Stimulated activated CD4-positive, alpha-beta T cell treated with anti-CD3 and anti-CD28 coated beads, Interleukin-4, amount 100 ng/mL, for 4 hours (primary cell): Measurements from ENCODE around the gene CYYR1.
"Not testable (repeated sequence)": the region's sequence is repeated elsewhere in the genome, so short reads cannot be mapped to it uniquely, and the experiment has no call there.

Experiments used
- DNase-seq, 2 experiments: peaks; one replicate each; pipeline ENCODE4 v3.0.0-alpha.2; 2020

Gene CYYR1

GRCh38 chr21:26487981-26488480 is 85.1 kb downstream of the CYYR1 start:
- DNase-seq, result no peak

DNA sequence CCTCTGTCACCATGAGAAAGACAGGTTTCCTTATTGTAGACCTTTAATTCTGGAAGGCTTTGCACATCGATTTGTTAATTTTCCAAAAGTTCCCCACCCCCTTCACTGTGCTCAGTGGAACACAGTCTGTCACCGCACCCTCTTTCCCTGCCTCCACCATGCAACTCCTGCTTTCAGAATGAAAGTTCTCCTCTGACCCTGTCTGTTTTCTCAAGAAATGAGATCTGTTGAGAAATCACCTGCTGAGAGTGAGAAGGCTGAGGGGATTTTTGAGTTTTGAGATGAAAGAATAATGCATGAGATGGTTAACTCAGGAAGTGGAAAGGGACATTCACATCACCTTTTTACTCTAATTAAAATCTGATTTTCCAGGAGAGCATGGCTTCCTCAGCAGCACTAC is 99.6 kb downstream of the CYYR1 start:
- DNase-seq, result no peak

- DNase-seq, result no peak
These were observed 102.0 kb downstream of the CYYR1 start for GRCh38 chr21:26471099-26471471.

GRCh38 chr21:26470351-26471098 is 102.6 kb downstream of the CYYR1 start:
- DNase-seq, result no peak

GRCh38 chr21:26469789-26470188 is 103.3 kb downstream of the CYYR1 start:
- no peak for DNase-seq

DNA sequence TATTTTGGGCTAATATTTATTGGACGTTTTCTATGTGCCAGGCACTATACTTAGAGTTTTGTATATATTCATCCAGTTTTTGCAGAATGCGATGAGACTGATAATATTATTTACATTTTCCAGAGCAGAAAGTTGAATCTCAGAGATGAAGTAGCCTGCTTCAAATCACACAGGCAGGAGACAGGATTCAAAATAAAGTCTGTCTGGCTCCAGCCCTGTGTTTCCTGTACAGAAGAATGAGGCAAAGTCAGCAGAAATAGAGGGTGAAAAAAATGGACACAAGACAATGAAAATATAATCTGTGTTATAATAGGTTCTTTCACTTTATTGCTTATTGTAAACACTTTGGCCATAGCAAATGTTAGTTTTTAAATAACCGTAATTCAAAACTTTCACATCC is 107.2 kb downstream of the CYYR1 start:
- DNase-seq, result no peak

DNA sequence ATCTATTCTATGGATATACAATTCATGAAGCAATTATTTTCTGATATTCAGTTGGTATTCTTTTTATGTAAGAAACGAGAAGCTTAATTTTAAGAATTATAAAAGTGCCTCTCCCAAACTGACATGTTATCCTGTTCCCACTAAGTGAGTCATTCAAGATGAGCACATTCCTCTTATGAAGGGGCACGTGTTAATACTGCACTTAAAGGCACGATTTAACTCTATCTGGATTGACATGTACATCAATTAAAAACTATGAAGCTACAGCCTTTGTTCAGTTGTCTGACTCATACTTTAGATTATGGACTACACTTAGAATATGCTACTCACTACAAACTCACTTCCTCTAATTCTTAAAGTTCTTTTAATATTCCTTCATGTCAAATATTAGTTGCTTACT is 111.6 kb downstream of the CYYR1 start:
- DNase-seq, result no peak

DNA sequence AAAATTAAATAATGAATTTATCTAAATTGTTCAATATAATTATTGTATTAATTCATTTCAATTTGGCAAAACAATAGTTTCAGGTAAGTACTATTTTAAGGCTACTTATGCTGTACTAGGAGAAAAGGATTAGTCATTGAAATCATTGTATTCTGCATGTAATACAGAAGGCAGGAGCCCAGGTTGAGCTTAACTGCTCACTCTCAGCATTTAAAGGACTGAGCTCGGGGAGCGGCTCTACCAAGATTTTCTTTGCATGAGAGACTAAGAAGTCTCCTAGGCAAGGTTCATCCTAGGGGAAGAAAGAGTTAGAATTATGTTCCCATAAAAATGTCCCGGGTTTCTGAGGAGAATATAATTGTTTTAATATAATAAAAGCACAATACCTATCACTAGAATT is 112.5 kb downstream of the CYYR1 start:
- no peak for DNase-seq

GRCh38 chr21:26458854-26459253 is 114.2 kb downstream of the CYYR1 start:
- not testable (repeated sequence) for DNase-seq

DNA sequence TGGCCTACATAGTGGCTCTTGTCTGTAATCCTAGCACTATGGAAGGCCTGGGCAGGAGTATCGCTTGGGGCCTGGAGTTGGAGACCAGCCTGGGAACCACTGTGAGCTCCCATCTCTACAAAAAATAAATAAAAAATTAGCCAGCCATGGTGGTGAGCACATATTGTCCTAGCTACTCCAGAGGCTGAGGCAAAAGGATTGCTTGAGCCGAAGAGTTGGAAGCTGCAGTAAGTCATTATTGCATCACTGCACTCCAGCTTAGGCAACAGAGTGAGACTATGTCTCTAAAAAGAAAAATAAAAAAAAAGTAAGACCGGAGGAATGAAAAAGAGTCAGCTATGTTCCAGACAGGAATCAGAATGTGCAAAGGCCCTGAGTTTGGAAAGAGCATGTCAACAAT is 115.3 kb downstream of the CYYR1 start:
- no peak for DNase-seq

DNA sequence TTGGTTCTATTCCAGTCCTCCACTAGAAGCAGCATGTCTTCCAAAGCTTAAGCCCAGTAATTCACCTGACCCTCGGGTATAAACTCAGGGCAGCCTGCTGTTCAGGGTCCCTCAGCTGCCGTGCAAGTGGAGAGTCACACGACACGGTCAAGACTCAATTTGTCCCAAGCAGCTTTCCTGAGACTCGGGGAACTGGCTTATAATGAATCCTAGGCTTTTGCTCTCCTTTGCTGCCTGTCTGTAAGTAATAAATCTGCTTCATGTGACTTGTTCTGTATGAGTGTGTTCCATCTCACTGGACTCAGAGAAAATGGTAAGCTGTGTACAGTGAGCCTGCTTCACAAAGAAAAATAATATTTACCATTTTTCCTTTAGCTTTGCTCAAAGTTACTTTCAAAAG is 119.8 kb downstream of the CYYR1 start:
- no peak for DNase-seq

- no peak for DNase-seq
These were observed 121.9 kb downstream of the CYYR1 start for GRCh38 chr21:26451081-26451740.

- no peak for DNase-seq
These were observed 123.9 kb downstream of the CYYR1 start for GRCh38 chr21:26449161-26449560.

- no peak for DNase-seq
These were observed 124.3 kb downstream of the CYYR1 start for GRCh38 chr21:26448751-26449150.

GRCh38 chr21:26447932-26448475 is 125.1 kb downstream of the CYYR1 start:
- DNase-seq, result no peak

GRCh38 chr21:26445440-26445839 is 127.6 kb downstream of the CYYR1 start:
- DNase-seq, result no peak

- no peak for DNase-seq
These were observed 128.4 kb downstream of the CYYR1 start for GRCh38 chr21:26444646-26445045.

DNA sequence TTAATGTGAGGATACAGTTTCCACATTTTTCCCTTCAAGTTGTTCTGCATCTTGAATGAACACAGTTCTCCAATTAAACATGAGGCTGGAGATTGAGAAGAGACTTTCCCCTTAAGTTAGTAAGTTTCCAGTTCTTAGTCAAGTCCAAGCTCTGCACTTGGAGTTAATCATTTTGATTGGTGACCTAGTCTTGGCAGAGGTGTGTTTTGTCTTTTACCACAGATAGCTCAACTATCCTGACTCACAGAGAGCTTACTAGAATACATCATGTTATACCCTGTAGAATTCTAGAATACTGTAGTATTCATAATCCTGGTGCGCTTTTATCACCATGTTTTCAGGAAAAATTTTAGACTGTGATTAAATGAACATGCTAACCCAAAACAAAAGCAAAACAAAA is 129.2 kb downstream of the CYYR1 start:
- no peak for DNase-seq

DNA sequence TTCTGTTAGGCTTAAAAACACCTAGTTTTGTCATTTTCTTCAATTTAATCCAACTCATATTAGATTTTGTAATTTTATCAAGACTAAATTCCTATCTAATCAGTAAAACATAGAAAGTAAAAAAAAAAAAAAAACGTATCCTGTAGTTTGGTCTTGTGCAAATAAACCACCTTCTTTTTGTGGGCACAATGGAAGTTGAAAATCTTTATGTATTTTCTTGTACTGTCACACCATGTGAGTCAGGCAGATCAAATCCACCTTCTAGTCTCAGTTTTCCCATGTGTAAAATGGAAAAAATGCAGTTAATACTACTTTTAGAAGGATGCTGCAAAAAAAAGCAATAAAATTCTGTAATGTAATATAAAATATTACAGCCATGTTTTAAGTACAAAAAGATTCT is 129.8 kb downstream of the CYYR1 start:
- no peak for DNase-seq

- DNase-seq, result no peak
These were observed 131.9 kb downstream of the CYYR1 start for GRCh38 chr21:26441149-26441548.

DNA sequence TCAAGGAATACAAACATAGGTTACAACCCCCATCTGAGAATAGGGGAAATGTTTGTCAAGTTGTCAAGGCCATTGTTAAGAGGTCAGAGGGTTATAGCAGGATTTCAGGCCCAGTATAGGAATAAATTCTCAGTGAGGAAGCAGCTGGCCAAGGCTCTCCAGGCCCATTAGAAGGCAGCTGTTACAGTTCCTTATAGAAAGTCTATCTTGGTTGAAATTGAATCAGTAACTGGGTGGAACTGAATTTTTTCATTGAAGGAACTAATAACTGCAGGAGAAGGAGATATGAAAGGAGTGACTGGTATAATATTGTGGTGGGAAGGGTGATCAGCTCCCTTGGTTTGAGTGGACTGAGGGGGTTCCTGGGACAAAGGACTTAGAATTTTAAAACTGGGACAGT is 134.1 kb downstream of the CYYR1 start:
- no peak for DNase-seq

GRCh38 chr21:26437326-26438009 is 135.6 kb downstream of the CYYR1 start:
- no peak for DNase-seq

DNA sequence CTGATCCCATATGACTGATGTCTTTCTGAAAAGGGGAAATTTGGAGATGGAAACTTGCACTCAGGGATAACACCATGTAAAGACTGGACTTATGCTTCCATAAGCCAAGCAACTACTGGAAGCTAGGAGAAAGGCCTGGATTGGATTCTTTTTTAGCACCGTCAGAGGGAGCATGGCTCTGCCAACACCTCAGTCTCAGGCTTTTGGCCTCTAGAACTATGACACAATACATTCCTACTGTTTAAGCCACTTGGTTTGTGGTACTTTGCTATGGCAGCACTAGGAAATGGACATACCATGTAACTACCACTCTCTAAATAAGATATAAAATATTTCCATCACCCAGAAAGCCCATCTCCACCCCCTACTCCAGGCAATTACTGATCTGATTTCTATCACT is 139.7 kb downstream of the CYYR1 start:
- DNase-seq, result no peak

DNA sequence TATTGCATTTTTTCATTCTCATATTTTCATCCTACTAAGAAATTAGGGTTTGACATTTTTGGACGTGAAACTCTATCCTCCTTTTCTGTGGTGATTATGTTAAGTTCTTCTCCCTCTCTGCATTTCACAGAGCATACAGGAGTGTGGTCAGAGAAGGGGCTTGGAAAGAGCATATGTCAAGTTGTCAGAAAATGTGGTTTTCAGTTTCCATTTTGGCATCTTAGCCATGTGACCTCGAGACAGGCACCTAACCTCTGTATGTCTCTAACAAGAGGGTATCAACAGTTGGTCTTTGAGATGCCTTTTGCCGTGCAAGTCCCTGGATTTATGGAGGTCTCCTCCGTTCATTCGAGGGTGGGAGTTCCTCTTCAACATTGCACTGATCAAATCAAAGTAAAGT is 140.7 kb downstream of the CYYR1 start:
- DNase-seq, result no peak
